Measurements from ENCODE around the gene SULT1B1. TPM values are rescaled to one million over a fixed set of nuclear protein-coding genes. Genes with fewer than 3 reads are reported as not detected.

The SULT1B1 gene
- total RNA-seq, 1 experiment from 2014 or later = 0.86 TPM

DNA sequence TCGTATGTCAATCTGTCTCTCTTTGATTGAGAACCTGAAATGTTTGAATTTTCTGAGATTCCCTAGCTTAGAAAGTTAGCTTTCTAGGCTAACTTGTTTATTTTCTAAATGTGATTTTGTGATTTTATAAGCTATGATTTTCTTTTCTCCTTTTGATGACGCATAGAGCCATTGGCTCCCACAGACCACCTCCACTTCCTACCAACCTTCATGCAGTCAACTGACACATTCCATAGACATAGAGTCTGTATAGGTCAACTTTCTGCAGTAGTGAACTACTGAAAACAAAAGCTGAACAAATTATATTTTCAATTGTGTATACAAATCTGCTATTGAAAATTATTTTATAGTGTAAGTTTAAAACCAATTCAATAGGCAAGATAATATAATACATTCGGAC lies 2.8 kb upstream of the SULT1B1 start:
- TF ChIP-seq, protein P1, sequence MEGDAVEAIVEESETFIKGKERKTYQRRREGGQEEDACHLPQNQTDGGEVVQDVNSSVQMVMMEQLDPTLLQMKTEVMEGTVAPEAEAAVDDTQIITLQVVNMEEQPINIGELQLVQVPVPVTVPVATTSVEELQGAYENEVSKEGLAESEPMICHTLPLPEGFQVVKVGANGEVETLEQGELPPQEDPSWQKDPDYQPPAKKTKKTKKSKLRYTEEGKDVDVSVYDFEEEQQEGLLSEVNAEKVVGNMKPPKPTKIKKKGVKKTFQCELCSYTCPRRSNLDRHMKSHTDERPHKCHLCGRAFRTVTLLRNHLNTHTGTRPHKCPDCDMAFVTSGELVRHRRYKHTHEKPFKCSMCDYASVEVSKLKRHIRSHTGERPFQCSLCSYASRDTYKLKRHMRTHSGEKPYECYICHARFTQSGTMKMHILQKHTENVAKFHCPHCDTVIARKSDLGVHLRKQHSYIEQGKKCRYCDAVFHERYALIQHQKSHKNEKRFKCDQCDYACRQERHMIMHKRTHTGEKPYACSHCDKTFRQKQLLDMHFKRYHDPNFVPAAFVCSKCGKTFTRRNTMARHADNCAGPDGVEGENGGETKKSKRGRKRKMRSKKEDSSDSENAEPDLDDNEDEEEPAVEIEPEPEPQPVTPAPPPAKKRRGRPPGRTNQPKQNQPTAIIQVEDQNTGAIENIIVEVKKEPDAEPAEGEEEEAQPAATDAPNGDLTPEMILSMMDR (IDR thresholded peaks at IDR 0.05; ENCODE audit: insufficient read depth in 1 of 2, low read depth in 1 of 2, low read length in 1 of 2, severe bottlenecking in 1 of 2, unreplicated experiment in 1 of 2) = no peak
- POLR2A ChIA-PET = no interaction called here
- Histone ChIP-seq H3K27me3 (replicated peaks; ENCODE audit: control insufficient read depth, insufficient read depth, low read length) (no peaks in the 10 kb centered on the region), H3K36me3 (ENCODE audit: control insufficient read depth, insufficient read depth, low read length) (no peaks in the 10 kb centered on the region), H3K9me3 (no peaks in the 10 kb centered on the region), H3K4me3 (ENCODE audit: low read depth, low read length) (no peak overlapping the region), H3K4me1 (peaks cover 16% of the 10 kb centered on the region)
- CTCF ChIA-PET = no interaction called here
- Mint-ChIP-seq H3K4me3 (ENCODE audit: unreplicated experiment) (no peak overlapping the region), H3K4me1 (ENCODE audit: low read depth, unreplicated experiment) (peaks cover 10% of the 10 kb centered on the region), H3K27ac (ENCODE audit: unreplicated experiment) (no peak overlapping the region), H3K9me3 (ENCODE audit: unreplicated experiment) (no peaks in the 10 kb centered on the region), H3K27me3 (ENCODE audit: insufficient read depth, unreplicated experiment) (no peaks in the 10 kb centered on the region), H3K36me3 (ENCODE audit: insufficient read depth, unreplicated experiment) (no peaks in the 10 kb centered on the region)
- no peak for DNase-seq
- intact Hi-C loops (cut with micrococcal nuclease; ENCODE audit: unreplicated experiment) = no loop called here
- no TSS peak for BruUV-seq (replicated peaks)

DNA sequence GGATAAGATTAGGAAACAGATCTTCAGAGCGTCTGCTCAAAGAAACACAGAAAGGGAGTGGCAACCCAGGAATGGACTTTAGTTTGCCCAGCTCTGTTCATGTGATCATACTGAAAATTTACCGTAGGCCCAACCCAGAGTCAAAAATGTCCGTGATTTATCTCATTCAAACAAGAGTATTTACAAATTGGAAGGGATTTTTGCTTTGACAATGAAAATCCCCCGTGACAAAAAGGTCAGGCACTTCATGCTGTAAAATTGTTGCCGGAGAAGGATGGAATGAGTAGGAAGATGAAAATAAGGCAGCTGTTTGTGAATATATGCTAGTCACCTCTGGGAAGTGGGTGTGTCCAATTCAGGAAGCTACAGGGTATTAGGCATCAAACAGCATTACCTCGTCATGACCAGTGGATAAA lies 1.2 kb downstream of the SULT1B1 start:
- Mint-ChIP-seq H3K27me3 (ENCODE audit: insufficient read depth, unreplicated experiment) (no peaks in the 10 kb centered on the region), H3K36me3 (ENCODE audit: insufficient read depth, unreplicated experiment) (no peaks in the 10 kb centered on the region), H3K4me1 (ENCODE audit: low read depth, unreplicated experiment) (peaks cover 23% of the 10 kb centered on the region), H3K4me3 (ENCODE audit: unreplicated experiment) (peak overlapping the region; percentile 75), H3K9me3 (ENCODE audit: unreplicated experiment) (no peaks in the 10 kb centered on the region), H3K27ac (ENCODE audit: unreplicated experiment) (peak overlapping the region; percentile 73)
- ChIA-PET POLR2A (no interaction called here), CTCF (interaction anchor here (1.1 to 1.3 kb wide), 2 partner anchors 22 to 64 kb away, joined by 4 to 6 read pairs; no protein-coding TSS in a partner anchor)
- Histone ChIP-seq H3K36me3 (ENCODE audit: control insufficient read depth, insufficient read depth, low read length) (no peaks in the 10 kb centered on the region), H3K4me1 (peaks cover 40% of the 10 kb centered on the region), H3K4me3 (ENCODE audit: low read depth, low read length) (0 out of 2 replicates have a peak overlapping the region, but pooled peaks have one; percentile 5), H3K27me3 (replicated peaks; ENCODE audit: control insufficient read depth, insufficient read depth, low read length) (no peaks in the 10 kb centered on the region), H3K9me3 (no peaks in the 10 kb centered on the region)
- TF ChIP-seq, protein P1 (IDR thresholded peaks at IDR 0.05; ENCODE audit: insufficient read depth in 1 of 2, low read depth in 1 of 2, low read length in 1 of 2, severe bottlenecking in 1 of 2, unreplicated experiment in 1 of 2) = no peak
- BruUV-seq (replicated peaks) = no TSS peak
- intact Hi-C loops (cut with micrococcal nuclease; ENCODE audit: unreplicated experiment) = loop anchor here (1.0 to 2.0 kb wide), 3 partner anchors 64 to 424 kb away; no protein-coding TSS in a partner anchor
- DNase-seq = peak; percentile 53 to 70

- no peak for DNase-seq
- Histone ChIP-seq H3K9me3 (0 out of 2 replicates have a peak, but pooled peaks cover 2% of the 10 kb centered on the region), H3K27me3 (replicated peaks; ENCODE audit: control insufficient read depth, insufficient read depth, low read length) (no peaks in the 10 kb centered on the region), H3K4me1 (peaks cover 47% of the 10 kb centered on the region), H3K4me3 (ENCODE audit: low read depth, low read length) (no peak overlapping the region), H3K36me3 (ENCODE audit: control insufficient read depth, insufficient read depth, low read length) (no peaks in the 10 kb centered on the region)
- CTCF ChIA-PET = no interaction called here
- H3K4me3 Mint-ChIP-seq (ENCODE audit: unreplicated experiment) = no peak overlapping the region
- TF ChIP-seq, protein P1 (IDR thresholded peaks at IDR 0.05; ENCODE audit: insufficient read depth in 1 of 2, low read depth in 1 of 2, low read length in 1 of 2, severe bottlenecking in 1 of 2, unreplicated experiment in 1 of 2) = no peak
- H3K27me3 Mint-ChIP-seq (ENCODE audit: insufficient read depth, unreplicated experiment) = no peaks in the 10 kb centered on the region
- POLR2A ChIA-PET = no interaction called here
- no peak overlapping the region for H3K27ac Mint-ChIP-seq (ENCODE audit: unreplicated experiment)
- peaks cover 36% of the 10 kb centered on the region for H3K4me1 Mint-ChIP-seq (ENCODE audit: low read depth, unreplicated experiment)
- peaks cover 15% of the 10 kb centered on the region for H3K9me3 Mint-ChIP-seq (ENCODE audit: unreplicated experiment)
- no peaks in the 10 kb centered on the region for H3K36me3 Mint-ChIP-seq (ENCODE audit: insufficient read depth, unreplicated experiment)
- BruUV-seq (replicated peaks) = no TSS peak
- intact Hi-C loops (cut with micrococcal nuclease; ENCODE audit: unreplicated experiment) = no loop called here
Measured at GRCh38 chr4:69757464-69757863, 3.0 kb downstream of the SULT1B1 start.
